GM12891 (cell line): Measurements from ENCODE around the gene P2RY13.

ENCODE experiments used
- DNase-seq: peaks from one replicate; pipeline ENCODE4 v3.0.0; 2011; ENCODE audit warnings: low spot score; ENCODE audit not compliant: insufficient read length
- FAIRE-seq: peaks from 2 replicates; lab custom pipeline; 2011; peaks lifted over from hg19 to GRCh38; lab: Jason Lieb, UNC
- POLR2A ChIP-seq: IDR thresholded peaks from 2 replicates; pipeline ENCODE4 v1.6.1; 2011; ENCODE audit warnings: low read depth, low read length, control low read depth
- POLR2AphosphoS5 ChIP-seq: IDR thresholded peaks from 2 replicates; pipeline ENCODE4 v1.6.1; 2011; ENCODE audit warnings: low read depth, low read length, control low read depth
- POU2F2 ChIP-seq: IDR thresholded peaks from 2 replicates; pipeline ENCODE4 v1.6.1; 2011; ENCODE audit warnings: low read depth, mild to moderate bottlenecking, control low read depth, low read length, moderate library complexity
- SPI1 ChIP-seq: IDR thresholded peaks from 2 replicates; pipeline ENCODE4 v1.6.1; 2011; ENCODE audit warnings: low read depth, low read length, control low read depth
- TAF1 ChIP-seq: IDR thresholded peaks from 2 replicates; pipeline ENCODE4 v1.6.1; 2011; ENCODE audit warnings: low read depth, low read length, control low read depth

The P2RY13 gene

GRCh38 chr3:151276687-151277042, 52.7 kb downstream of the P2RY13 start:
- TF ChIP-seq TAF1 (no peak), POU2F2 (no peak), POLR2A (no peak), POLR2AphosphoS5 (no peak), SPI1 (peak; percentile 78)
- no peak for DNase-seq
- FAIRE-seq = peak; percentile 82
